HL-60 (cell line): ENCODE results near the gene CAMKK2.

Experiments used
- DNase-seq, 2 experiments: peaks; one replicate each; pipeline ENCODE4 v3.0.0-alpha.2; 2010 to 2020; ENCODE audit warnings: low read depth in 1 of 2, low spot score in 1 of 2
- H3K27ac ChIP-seq: fragments of 250-450 bp; sonication (Bioruptor Pico); replicated peaks from 2 replicates; pipeline ENCODE4 v1.5.1; 2020; ENCODE audit warnings: mild to moderate bottlenecking, moderate library complexity
- H3K27me3 ChIP-seq: fragments of 250-450 bp; sonication (Bioruptor Pico); 2 replicates; pipeline ENCODE4 v1.5.1; 2021; ENCODE audit warnings: mild to moderate bottlenecking, moderate library complexity; ENCODE audit not compliant: insufficient read depth, poor library complexity, severe bottlenecking
- H3K4me3 ChIP-seq: replicated peaks from 2 replicates; pipeline ENCODE4 v1.5.1; 2011; ENCODE audit warnings: mild to moderate bottlenecking, control low read depth, low read length; ENCODE audit not compliant: insufficient read depth
- GABPA ChIP-seq: IDR thresholded peaks from 2 replicates; pipeline ENCODE4 v1.6.1; 2012; ENCODE audit warnings: low read depth
- POLR2AphosphoS5 ChIP-seq: IDR thresholded peaks from 2 replicates; pipeline ENCODE4 v1.6.1; 2012; ENCODE audit warnings: low read depth
- SPI1 ChIP-seq: IDR thresholded peaks from 2 replicates; pipeline ENCODE4 v1.6.1; 2012; ENCODE audit warnings: low read depth, mild to moderate bottlenecking, borderline replicate concordance
- TF ChIP-seq, protein P1 (sequence below): IDR thresholded peaks from one replicate; pipeline ENCODE4 v1.5.1; 2011; ENCODE audit warnings: low read length, control low read depth, inconsistent platforms; ENCODE audit not compliant: insufficient read depth
- TF ChIP-seq, protein P2 (sequence below): IDR thresholded peaks from 2 replicates; pipeline ENCODE4 v1.6.1; 2012; ENCODE audit warnings: low read depth; ENCODE audit not compliant: insufficient replicate concordance

Gene CAMKK2

DNA sequence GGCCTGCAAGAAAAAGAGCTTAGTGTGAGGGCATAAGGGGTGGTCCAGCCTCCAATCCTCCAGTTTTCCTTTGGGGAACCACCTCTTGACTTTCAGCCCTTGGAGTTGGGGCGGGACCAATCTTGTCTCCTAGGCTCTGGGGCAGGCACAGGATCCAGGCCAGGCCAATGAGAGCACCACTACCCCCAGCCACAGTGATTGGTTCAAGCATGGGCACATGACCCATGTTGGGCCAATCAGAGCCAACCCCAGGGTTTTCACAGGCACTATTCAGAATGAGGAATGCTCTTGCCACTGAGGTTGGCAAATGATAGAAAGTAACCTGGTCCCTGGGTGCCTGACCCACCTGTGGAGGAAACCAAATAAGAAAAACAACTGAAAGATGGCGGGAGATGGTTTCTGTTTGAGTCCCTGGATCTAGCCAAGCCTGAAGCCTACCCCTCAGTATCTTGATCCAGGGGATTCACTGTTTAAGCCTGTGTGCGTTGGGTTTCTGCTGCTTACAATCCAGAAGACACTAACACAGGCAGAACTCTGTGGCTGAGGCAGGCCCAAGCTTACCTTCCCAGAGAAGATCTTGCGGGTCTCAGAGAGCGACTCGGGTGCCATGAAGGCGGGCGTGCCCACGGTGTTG is 43.7 kb downstream of the CAMKK2 start:
- Histone ChIP-seq H3K27ac (no peak overlapping the region), H3K27me3 (no peaks in the 10 kb centered on the region), H3K4me3 (no peak overlapping the region)
- no peak for DNase-seq
- TF ChIP-seq SPI1 (no peak), GABPA (no peak), POLR2AphosphoS5 (no peak)
- TF ChIP-seq, protein P1, sequence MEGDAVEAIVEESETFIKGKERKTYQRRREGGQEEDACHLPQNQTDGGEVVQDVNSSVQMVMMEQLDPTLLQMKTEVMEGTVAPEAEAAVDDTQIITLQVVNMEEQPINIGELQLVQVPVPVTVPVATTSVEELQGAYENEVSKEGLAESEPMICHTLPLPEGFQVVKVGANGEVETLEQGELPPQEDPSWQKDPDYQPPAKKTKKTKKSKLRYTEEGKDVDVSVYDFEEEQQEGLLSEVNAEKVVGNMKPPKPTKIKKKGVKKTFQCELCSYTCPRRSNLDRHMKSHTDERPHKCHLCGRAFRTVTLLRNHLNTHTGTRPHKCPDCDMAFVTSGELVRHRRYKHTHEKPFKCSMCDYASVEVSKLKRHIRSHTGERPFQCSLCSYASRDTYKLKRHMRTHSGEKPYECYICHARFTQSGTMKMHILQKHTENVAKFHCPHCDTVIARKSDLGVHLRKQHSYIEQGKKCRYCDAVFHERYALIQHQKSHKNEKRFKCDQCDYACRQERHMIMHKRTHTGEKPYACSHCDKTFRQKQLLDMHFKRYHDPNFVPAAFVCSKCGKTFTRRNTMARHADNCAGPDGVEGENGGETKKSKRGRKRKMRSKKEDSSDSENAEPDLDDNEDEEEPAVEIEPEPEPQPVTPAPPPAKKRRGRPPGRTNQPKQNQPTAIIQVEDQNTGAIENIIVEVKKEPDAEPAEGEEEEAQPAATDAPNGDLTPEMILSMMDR, result no peak
- TF ChIP-seq, protein P2, sequence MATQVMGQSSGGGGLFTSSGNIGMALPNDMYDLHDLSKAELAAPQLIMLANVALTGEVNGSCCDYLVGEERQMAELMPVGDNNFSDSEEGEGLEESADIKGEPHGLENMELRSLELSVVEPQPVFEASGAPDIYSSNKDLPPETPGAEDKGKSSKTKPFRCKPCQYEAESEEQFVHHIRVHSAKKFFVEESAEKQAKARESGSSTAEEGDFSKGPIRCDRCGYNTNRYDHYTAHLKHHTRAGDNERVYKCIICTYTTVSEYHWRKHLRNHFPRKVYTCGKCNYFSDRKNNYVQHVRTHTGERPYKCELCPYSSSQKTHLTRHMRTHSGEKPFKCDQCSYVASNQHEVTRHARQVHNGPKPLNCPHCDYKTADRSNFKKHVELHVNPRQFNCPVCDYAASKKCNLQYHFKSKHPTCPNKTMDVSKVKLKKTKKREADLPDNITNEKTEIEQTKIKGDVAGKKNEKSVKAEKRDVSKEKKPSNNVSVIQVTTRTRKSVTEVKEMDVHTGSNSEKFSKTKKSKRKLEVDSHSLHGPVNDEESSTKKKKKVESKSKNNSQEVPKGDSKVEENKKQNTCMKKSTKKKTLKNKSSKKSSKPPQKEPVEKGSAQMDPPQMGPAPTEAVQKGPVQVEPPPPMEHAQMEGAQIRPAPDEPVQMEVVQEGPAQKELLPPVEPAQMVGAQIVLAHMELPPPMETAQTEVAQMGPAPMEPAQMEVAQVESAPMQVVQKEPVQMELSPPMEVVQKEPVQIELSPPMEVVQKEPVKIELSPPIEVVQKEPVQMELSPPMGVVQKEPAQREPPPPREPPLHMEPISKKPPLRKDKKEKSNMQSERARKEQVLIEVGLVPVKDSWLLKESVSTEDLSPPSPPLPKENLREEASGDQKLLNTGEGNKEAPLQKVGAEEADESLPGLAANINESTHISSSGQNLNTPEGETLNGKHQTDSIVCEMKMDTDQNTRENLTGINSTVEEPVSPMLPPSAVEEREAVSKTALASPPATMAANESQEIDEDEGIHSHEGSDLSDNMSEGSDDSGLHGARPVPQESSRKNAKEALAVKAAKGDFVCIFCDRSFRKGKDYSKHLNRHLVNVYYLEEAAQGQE, result no peak

DNA sequence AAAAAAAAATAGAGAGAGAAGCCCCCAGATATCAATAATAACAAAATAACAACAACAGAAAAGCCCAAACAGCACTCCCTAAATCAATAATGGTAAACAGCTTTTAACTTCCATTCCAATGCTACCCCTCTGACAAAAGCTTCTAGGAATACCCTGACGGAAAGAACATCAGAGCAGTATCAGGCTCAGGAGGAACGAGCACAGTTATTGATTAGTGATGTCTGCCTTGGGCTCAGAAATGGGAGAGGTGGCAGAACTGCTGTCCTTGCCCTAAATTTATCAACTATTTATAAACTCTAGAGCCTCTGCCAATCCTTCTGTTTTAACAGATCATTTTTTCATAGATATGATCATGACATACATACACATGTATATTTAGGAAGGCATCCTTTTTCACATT is 44.7 kb downstream of the CAMKK2 start:
- no peak for DNase-seq
- H3K4me3 ChIP-seq, result no peak overlapping the region
- no peak overlapping the region for H3K27ac ChIP-seq
- H3K27me3 ChIP-seq, result no peaks in the 10 kb centered on the region
- TF ChIP-seq SPI1, result no peak
- TF ChIP-seq, protein P1, result no peak
- TF ChIP-seq, protein P2, result no peak
- TF ChIP-seq POLR2AphosphoS5, result no peak
- TF ChIP-seq GABPA, result no peak

DNA sequence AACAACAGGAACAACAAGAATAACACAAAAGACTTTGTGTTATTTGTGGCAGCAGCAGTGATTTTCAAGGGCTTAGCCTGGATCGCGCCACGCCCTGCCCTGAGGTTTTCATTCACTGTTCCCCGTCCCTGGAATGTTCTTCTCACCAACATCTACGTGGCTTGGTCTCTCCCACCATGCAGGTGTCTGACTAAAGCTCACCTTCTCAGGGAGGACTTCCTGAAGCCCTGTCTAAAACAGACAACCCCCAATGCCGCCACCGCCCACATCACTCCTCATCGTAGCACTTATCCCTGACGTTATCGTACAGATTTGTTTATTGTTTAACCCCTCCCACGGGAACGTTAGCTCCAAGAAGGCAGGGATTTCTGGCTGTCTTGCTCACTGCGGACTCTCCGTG is 46.1 kb downstream of the CAMKK2 start:
- Histone ChIP-seq H3K27ac (no peak overlapping the region), H3K4me3 (no peak overlapping the region), H3K27me3 (no peaks in the 10 kb centered on the region)
- TF ChIP-seq SPI1 (no peak), GABPA (no peak), POLR2AphosphoS5 (no peak)
- TF ChIP-seq, protein P2, result no peak
- TF ChIP-seq, protein P1, result no peak
- DNase-seq, result no peak
